ENCODE results near the gene PRSS57. TPM values are rescaled to one million over a fixed set of nuclear protein-coding genes. Genes with fewer than 3 reads are reported as not detected.

PRSS57 gene
- total RNA-seq, 1 experiment from 2014 or later = not detected

DNA sequence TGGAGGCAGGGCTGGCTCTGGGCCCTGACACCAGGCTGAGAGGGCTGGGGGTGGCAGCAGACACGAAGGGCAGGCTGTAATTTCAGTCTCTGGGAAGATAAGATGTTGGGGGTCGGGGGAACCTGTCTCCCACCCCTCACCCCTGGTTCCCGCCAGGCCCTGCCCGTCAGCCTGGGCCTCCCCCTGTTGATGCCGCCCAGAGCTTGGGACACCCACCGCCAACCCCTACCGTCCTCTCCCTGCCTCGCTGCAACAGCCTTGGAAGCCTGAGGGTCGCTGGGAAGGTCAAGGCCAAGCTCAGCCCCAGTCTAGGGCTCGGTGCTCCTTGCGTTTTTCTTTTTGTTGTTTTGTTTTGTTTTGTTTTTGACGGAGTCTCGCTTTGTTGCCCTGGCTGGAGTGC, 28.0 kb upstream of the PRSS57 start:
- TF ChIP-seq EZH2 (IDR thresholded peaks at IDR 0.05; ENCODE audit: borderline replicate concordance, low read depth, low read length, poor library complexity, severe bottlenecking) = no peak
- TF ChIP-seq, protein P1, sequence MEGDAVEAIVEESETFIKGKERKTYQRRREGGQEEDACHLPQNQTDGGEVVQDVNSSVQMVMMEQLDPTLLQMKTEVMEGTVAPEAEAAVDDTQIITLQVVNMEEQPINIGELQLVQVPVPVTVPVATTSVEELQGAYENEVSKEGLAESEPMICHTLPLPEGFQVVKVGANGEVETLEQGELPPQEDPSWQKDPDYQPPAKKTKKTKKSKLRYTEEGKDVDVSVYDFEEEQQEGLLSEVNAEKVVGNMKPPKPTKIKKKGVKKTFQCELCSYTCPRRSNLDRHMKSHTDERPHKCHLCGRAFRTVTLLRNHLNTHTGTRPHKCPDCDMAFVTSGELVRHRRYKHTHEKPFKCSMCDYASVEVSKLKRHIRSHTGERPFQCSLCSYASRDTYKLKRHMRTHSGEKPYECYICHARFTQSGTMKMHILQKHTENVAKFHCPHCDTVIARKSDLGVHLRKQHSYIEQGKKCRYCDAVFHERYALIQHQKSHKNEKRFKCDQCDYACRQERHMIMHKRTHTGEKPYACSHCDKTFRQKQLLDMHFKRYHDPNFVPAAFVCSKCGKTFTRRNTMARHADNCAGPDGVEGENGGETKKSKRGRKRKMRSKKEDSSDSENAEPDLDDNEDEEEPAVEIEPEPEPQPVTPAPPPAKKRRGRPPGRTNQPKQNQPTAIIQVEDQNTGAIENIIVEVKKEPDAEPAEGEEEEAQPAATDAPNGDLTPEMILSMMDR (conservative IDR thresholded peaks at IDR 0.05; ENCODE audit: low read depth, low read length) = no peak
- H3K36me3 ChIP-seq (ENCODE audit: insufficient read depth, low read length, poor library complexity, severe bottlenecking) = no peaks in the 10 kb centered on the region
- no peaks in the 10 kb centered on the region for H3K27me3 ChIP-seq (replicated peaks; ENCODE audit: insufficient read depth, low read depth, low read length, poor library complexity)
- no peaks in the 10 kb centered on the region for H3K9me3 ChIP-seq (ENCODE audit: low read depth, low read length, poor library complexity, severe bottlenecking)
- POLR2A ChIA-PET (ENCODE audit: low non-redundant PET) = no interaction called here
- no peak overlapping the region for H3K4me3 ChIP-seq (ENCODE audit: low read depth, low read length, poor library complexity, severe bottlenecking)
- no peak overlapping the region for H3K27ac ChIP-seq (ENCODE audit: low read depth, low read length, poor library complexity, severe bottlenecking)
- CTCF ChIA-PET = no interaction called here
- no peak for DNase-seq (ENCODE audit: low spot score)
- no TSS peak for BruUV-seq (replicated peaks)
- H3K4me1 ChIP-seq (ENCODE audit: insufficient read depth, low read length, poor library complexity, severe bottlenecking) = no peaks in the 10 kb centered on the region
- intact Hi-C loops (cut with micrococcal nuclease; ENCODE audit: unreplicated experiment) = no loop called here

GRCh38 chr19:722553-723101, 27.4 kb upstream of the PRSS57 start:
- POLR2A ChIA-PET (ENCODE audit: low non-redundant PET) = no interaction called here

GRCh38 chr19:720345-721160, 25.3 kb upstream of the PRSS57 start:
- no peak for DNase-seq (ENCODE audit: low spot score)
- BruUV-seq (replicated peaks) = no TSS peak
- Histone ChIP-seq H3K4me3 (ENCODE audit: low read depth, low read length, poor library complexity, severe bottlenecking) (no peak overlapping the region), H3K27ac (ENCODE audit: low read depth, low read length, poor library complexity, severe bottlenecking) (no peak overlapping the region), H3K27me3 (replicated peaks; ENCODE audit: insufficient read depth, low read depth, low read length, poor library complexity) (no peaks in the 10 kb centered on the region), H3K36me3 (ENCODE audit: insufficient read depth, low read length, poor library complexity, severe bottlenecking) (no peaks in the 10 kb centered on the region), H3K9me3 (ENCODE audit: low read depth, low read length, poor library complexity, severe bottlenecking) (peaks cover under 1% of the 10 kb centered on the region), H3K4me1 (ENCODE audit: insufficient read depth, low read length, poor library complexity, severe bottlenecking) (no peaks in the 10 kb centered on the region)
- intact Hi-C loops (cut with micrococcal nuclease; ENCODE audit: unreplicated experiment) = no loop called here
- POLR2A ChIA-PET (ENCODE audit: low non-redundant PET) = no interaction called here
- CTCF ChIA-PET = no interaction called here
- TF ChIP-seq EZH2 (IDR thresholded peaks at IDR 0.05; ENCODE audit: borderline replicate concordance, low read depth, low read length, poor library complexity, severe bottlenecking) = no peak
- TF ChIP-seq, protein P1 (conservative IDR thresholded peaks at IDR 0.05; ENCODE audit: low read depth, low read length) = no peak

More at GRCh38 chr19:722553-723101, 27.4 kb upstream of the PRSS57 start:
- Histone ChIP-seq H3K4me1 (ENCODE audit: insufficient read depth, low read length, poor library complexity, severe bottlenecking) (no peaks in the 10 kb centered on the region), H3K9me3 (ENCODE audit: low read depth, low read length, poor library complexity, severe bottlenecking) (no peaks in the 10 kb centered on the region), H3K36me3 (ENCODE audit: insufficient read depth, low read length, poor library complexity, severe bottlenecking) (no peaks in the 10 kb centered on the region), H3K4me3 (ENCODE audit: low read depth, low read length, poor library complexity, severe bottlenecking) (no peak overlapping the region), H3K27me3 (replicated peaks; ENCODE audit: insufficient read depth, low read depth, low read length, poor library complexity) (no peaks in the 10 kb centered on the region), H3K27ac (ENCODE audit: low read depth, low read length, poor library complexity, severe bottlenecking) (no peak overlapping the region)
- no TSS peak for BruUV-seq (replicated peaks)
- intact Hi-C loops (cut with micrococcal nuclease; ENCODE audit: unreplicated experiment) = no loop called here
- no peak for DNase-seq (ENCODE audit: low spot score)
- CTCF ChIA-PET = no interaction called here
- TF ChIP-seq, protein P1 (conservative IDR thresholded peaks at IDR 0.05; ENCODE audit: low read depth, low read length) = no peak
- TF ChIP-seq EZH2 (IDR thresholded peaks at IDR 0.05; ENCODE audit: borderline replicate concordance, low read depth, low read length, poor library complexity, severe bottlenecking) = no peak

Data from A673 (cell line).